ENCODE results near the gene RAPGEF5. TPM values are rescaled to one million over a fixed set of nuclear protein-coding genes. Genes with fewer than 3 reads are reported as not detected.

Gene RAPGEF5
- total RNA-seq, 1 experiment from 2014 or later, result 16.4 TPM

- ChIA-PET POLR2A (ENCODE audit: unreplicated experiment) (no interaction called here), CTCF (no interaction called here)
- Histone ChIP-seq H3K36me3 (ENCODE audit: low read depth) (no peaks in the 10 kb centered on the region), H2AFZ (no peak overlapping the region), H3K4me2 (no peak overlapping the region), H3K4me1 (replicated peaks; ENCODE audit: insufficient read depth) (peaks cover 19% of the 10 kb centered on the region), H3K9me2 (ENCODE audit: insufficient read depth) (no peaks in the 10 kb centered on the region), H4K20me1 (ENCODE audit: insufficient read depth) (no peaks in the 10 kb centered on the region), H3K4me3 (no peak overlapping the region), H3K27ac (no peak overlapping the region), H3K79me2 (ENCODE audit: low read depth) (no peaks in the 10 kb centered on the region), H3K27me3 (ENCODE audit: insufficient read depth, low read depth) (no peaks in the 10 kb centered on the region), H3F3A (ENCODE audit: insufficient read depth, low read depth) (no peaks in the 10 kb centered on the region; the same call in 1 of the 2 replicates), H3K9me3 (ENCODE audit: insufficient read depth, low read depth) (no peaks in the 10 kb centered on the region)
- no peak for DNase-seq
- intact Hi-C loops (cut with micrococcal nuclease; ENCODE audit: unreplicated experiment), result no loop called here
- no TSS peak for BruUV-seq (replicated peaks)
- TF ChIP-seq CTCF (conservative IDR thresholded peaks at IDR 0.05) (no peak), EZH2 (IDR thresholded peaks at IDR 0.05; ENCODE audit: low read depth) (no peak)
Observed at GRCh38 chr7:22205631-22206030, 151.3 kb downstream of the RAPGEF5 start.

DNA sequence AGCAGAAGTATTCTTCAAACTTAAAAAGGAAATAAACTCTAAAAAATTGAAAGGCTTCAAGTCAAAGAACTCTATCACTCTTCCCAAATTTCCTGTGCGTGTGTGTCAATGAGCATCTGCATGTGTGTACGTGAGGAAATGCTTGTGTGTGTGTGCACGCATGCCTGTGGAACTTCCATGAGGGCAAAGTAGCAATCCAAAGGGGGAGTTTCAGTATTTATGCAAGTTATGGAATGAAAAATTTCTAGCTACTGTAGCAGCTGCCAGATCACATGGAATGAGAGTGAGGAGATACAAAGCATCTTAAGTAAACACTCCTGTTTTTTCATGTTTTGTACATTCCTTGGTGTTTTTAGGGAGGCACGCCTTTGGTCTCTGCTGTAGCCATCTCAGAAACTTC is 152.6 kb downstream of the RAPGEF5 start:
- Histone ChIP-seq H3K36me3 (ENCODE audit: low read depth) (no peaks in the 10 kb centered on the region), H2AFZ (no peak overlapping the region), H3K4me2 (no peak overlapping the region), H3K4me3 (no peak overlapping the region), H3K9me2 (ENCODE audit: insufficient read depth) (no peaks in the 10 kb centered on the region), H3K27ac (no peak overlapping the region), H3K4me1 (replicated peaks; ENCODE audit: insufficient read depth) (peaks cover 19% of the 10 kb centered on the region), H3K9me3 (ENCODE audit: insufficient read depth, low read depth) (no peaks in the 10 kb centered on the region), H4K20me1 (ENCODE audit: insufficient read depth) (no peaks in the 10 kb centered on the region), H3F3A (ENCODE audit: insufficient read depth, low read depth) (no peaks in the 10 kb centered on the region; the same call in 1 of the 2 replicates), H3K27me3 (ENCODE audit: insufficient read depth, low read depth) (no peaks in the 10 kb centered on the region), H3K79me2 (ENCODE audit: low read depth) (no peaks in the 10 kb centered on the region)
- TF ChIP-seq CTCF (conservative IDR thresholded peaks at IDR 0.05) (no peak), EZH2 (IDR thresholded peaks at IDR 0.05; ENCODE audit: low read depth) (no peak)
- POLR2A ChIA-PET (ENCODE audit: unreplicated experiment), result no interaction called here
- CTCF ChIA-PET, result no interaction called here
- DNase-seq, result no peak
- no TSS peak for BruUV-seq (replicated peaks)
- intact Hi-C loops (cut with micrococcal nuclease; ENCODE audit: unreplicated experiment), result no loop called here

DNA sequence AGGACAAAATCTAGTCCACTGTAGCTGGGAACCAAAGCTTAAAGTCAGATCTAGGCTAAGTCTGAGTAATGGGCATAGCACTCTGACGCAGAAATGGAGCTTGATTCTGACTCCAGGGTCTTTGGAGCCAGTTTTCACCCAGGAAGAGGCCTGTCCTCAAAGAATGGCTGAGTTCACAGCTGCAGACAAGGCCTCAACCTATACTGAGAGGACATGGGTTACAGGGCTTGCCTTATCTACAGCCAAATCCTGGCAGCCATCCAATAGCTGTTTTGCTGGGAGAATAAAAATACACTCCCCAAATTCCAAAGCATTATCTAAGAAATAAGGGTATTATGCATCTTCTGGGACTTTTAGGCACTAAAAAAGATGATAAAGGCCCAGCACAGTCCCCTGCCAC is 154.8 kb downstream of the RAPGEF5 start:
- no TSS peak for BruUV-seq (replicated peaks)
- Histone ChIP-seq H3K36me3 (ENCODE audit: low read depth) (no peaks in the 10 kb centered on the region), H3K4me1 (replicated peaks; ENCODE audit: insufficient read depth) (no peaks in the 10 kb centered on the region), H2AFZ (no peak overlapping the region), H3K9me2 (ENCODE audit: insufficient read depth) (no peaks in the 10 kb centered on the region), H3K9me3 (ENCODE audit: insufficient read depth, low read depth) (no peaks in the 10 kb centered on the region), H3K4me2 (no peak overlapping the region), H3K4me3 (no peak overlapping the region), H3K27ac (no peak overlapping the region), H3F3A (ENCODE audit: insufficient read depth, low read depth) (no peaks in the 10 kb centered on the region), H3K27me3 (ENCODE audit: insufficient read depth, low read depth) (no peaks in the 10 kb centered on the region), H3K79me2 (ENCODE audit: low read depth) (no peaks in the 10 kb centered on the region), H4K20me1 (ENCODE audit: insufficient read depth) (no peaks in the 10 kb centered on the region)
- no peak for DNase-seq
- POLR2A ChIA-PET (ENCODE audit: unreplicated experiment), result no interaction called here
- CTCF ChIA-PET, result interaction anchor here (0.6 kb wide), 1 partner anchor 1071 kb away, joined by 4 read pairs; no protein-coding TSS in a partner anchor
- TF ChIP-seq EZH2 (IDR thresholded peaks at IDR 0.05; ENCODE audit: low read depth) (no peak), CTCF (conservative IDR thresholded peaks at IDR 0.05) (no peak)
- intact Hi-C loops (cut with micrococcal nuclease; ENCODE audit: unreplicated experiment), result no loop called here
